NCI-H1048 (cell line): ENCODE measurements around the gene LOXHD1.

ENCODE experiments used
- DNase-seq: peaks from one replicate; lab custom pipeline; 2025; lab: John Stamatoyannopoulos, UW

The LOXHD1 gene

DNA sequence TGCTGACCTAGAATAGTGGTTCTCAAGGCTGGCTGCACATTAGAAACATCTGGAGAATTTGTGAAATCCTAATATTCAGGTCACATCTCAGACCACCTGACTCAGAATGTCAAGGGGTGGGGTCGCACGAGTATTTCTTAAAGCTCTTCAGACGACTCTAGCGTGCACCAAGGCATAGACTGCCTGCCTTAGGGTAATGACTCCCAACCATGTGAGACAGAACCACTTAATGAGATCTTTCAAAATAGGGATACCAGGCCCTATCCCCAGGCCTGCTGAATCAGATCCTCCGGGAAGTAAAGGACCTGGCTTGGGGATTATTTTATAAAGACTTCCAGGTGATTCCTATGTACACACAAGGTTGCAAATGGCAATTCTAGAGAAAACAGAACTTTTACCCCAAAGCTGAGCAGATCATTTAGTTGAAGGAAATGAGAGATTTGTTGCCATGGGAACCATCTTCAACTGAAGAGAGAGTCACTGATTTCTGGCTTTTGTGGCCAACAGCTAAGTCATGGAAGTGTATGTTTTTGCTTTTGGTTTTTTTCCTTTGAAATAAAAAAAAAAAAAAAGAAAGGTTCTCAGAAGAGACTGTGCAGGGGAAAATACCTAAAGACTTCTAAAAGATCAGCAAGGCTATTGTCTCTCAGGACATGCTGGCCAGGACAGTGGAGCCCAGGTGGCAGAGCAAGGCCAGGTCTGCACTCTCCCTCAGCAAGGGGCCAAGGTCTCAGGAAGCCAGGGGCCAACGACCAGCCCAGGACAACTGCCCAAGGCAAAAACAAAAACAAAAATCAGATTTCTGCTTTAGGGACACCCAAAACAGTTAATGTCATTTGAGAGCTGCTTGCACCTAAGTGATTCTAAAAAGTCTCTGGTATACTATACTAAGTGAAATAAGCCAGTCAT, 15.3 kb upstream of the LOXHD1 start:
- no peak for DNase-seq

DNA sequence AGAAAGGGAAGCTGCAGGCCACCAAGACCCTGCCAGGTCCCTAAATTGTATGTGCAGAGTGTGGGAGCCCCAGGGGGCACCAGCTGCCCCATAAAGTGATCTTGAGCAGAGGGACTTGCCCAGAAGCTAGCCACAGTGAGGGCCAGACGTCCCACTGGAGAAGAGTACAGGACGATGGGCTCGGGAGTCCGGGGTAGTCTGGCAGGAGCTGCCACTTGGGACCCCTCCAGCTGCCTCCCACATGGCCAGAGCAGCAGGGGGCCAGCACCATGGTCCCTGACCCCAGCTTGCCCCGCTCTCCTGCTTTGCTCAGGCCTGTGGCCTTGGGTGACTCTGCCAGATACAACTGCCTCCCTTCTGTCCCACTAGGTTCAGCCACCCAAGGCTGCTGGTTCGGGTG, 11.7 kb upstream of the LOXHD1 start:
- DNase-seq: no peak

DNA sequence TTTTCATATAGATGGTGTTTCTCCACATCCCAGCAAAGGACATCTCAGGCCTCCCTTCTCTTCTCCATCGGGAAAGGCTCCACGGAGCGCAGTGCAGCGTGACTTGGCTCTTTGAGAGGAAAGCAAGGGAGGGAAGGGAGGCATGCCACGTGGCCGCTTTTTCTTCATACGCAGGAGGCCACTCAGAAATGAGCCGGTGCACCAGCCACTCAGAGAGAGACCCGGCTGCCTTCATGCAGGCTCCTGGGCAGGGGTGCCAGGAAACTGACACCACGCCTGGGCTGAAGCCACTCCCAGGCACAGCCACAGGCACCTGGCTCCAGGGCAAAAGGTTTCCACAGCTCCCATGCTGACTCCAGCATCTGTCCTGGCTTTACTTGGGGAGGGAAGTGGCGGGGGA, 11.1 kb upstream of the LOXHD1 start:
- no peak for DNase-seq

DNA sequence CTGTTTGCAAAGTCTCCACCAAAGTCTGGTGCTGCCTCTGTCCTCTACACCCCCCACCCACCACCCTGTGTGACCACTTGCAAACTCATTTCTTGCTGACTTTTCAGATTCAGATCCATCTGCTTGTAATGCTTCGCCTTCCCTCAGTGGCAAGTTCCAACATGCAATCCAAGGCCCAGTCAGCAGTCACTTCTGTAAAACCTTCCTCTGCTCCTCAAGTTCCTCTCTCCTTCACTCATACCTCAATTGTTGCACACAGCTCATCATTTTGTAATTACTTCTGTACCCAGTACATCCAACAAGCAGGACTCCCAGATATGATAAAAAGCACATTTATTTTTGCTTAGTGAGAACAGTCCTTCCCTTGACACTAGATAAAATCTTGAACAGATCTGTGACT, 6.5 kb upstream of the LOXHD1 start:
- no peak for DNase-seq

DNA sequence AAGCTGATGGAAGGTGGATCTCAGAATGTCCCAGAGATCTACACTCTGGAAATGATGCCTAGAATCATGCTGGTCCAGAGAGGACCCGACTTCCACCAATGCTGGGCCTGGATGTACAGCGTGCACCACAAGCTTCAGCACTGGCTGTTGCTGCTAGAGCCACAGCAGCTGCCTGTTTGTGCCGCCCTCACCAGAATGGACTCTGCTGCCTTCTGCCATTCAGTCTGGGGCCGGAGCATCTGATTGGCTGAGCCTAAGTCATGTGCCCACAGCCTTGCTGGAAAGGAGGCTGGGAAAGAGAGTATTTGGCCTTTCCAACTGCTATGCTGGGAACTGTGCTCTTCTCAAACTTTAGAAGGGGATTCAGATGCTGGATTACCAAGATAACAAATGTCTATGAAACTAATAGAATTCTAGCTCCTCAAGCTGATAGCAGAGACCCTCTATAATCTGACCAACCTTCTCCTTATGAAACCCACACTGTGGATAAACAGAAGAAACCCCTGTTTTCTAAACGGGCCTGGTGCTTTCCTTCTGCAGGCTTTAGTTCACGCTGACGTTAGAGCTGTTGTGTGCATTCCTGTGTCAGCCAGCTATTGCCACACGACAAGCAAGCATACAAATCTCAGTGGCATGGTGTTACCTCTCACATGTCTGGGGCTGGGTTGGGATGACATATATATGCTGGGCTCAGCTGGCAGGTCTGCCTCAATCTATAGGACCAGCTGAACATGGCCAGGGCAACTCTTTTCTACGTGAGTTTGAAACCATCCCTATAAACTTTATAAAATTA, 4.1 kb upstream of the LOXHD1 start:
- DNase-seq: no peak

DNA sequence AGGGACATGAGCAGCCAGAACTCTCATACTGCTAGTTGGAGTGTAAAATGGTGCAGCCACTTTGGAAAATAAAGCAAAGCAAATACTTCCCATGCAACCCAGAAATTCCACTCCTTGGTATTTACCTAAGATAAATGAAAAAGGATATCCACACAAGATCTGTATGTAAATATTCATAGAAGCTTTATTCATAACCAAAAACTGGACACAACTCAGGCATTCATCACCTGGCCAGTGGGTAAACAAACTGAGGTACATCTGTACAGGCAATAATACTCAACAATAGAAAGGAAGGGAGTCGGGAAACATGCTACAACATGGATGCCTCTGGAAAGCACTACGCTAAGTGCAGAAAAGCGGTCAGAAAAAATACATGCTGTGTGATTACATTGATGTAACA, 2.5 kb upstream of the LOXHD1 start:
- no peak for DNase-seq

DNA sequence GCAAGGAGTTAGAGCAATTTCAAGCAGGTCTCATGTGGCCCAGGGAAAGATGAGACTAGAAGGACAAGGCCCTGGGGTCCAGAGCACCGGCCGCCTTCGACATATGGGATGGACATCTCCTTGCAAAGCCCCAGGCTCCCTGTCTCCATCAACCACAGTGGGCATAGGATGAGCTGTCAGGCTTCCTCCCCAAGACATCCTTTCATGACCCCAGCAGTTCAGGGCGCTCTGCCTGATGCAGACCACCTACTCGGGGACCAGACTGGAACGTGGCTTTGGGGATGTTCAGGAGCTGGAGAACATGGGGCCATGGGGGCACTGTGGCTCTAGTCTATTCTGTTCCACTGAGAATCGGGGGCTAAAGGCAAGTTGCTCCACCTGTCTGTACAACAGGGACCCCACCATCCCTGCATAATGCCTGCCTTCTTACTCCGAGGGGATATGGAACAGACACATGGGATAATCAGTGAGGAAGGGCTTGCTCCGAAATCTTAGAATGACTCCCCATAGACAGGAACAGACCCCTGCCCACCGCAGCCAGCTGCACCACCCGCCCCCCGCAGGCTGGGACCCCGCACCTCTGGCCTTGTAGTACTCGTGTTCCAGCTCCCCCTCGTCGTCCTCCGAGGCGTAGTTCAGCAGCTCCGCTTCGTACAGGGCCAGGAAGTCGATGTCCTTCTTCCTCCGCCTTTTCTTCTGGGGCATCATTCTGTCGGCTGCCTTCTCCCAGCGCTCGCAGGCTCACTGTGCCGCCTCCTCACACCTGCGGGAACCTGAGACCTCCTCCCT, 500 bp downstream of the LOXHD1 start:
- no peak for DNase-seq

DNA sequence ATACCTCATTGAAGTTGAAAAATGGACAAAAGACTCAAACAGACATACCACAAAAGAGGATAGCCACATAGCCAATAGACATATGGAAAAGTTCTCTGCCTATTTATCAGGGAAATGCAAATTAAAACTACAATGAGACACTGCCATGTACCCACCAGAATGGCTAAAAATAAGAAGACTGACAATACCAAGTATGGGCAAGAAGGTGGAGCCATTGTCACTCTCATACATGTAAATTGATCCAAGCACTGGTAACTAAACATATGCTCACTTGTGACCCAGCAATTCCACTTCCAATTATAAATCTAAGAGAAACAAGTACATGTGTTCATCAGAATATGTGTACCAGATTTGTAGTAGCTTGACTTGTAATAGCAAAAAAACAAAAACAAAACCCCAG, 4.6 kb downstream of the LOXHD1 start:
- DNase-seq: no peak

DNA sequence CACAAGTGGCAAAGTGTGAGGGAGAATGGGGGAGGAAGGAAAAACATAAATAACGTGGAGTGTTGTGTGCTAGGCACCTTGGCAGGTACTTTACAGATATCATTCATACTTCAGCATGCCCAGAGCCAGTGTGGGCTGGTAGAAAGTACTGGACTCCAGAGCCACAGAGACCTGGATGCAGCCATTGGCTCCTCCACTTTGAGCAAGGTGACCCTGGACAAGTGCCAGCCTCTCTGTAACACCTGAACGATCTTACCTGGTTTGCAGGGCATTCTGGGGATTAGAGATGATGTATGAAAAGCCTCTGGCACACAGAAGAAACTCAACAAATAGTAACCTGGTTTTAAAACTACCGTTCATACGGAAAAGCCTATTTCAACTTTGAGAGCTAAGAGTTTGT, 6.3 kb downstream of the LOXHD1 start:
- no peak for DNase-seq

DNA sequence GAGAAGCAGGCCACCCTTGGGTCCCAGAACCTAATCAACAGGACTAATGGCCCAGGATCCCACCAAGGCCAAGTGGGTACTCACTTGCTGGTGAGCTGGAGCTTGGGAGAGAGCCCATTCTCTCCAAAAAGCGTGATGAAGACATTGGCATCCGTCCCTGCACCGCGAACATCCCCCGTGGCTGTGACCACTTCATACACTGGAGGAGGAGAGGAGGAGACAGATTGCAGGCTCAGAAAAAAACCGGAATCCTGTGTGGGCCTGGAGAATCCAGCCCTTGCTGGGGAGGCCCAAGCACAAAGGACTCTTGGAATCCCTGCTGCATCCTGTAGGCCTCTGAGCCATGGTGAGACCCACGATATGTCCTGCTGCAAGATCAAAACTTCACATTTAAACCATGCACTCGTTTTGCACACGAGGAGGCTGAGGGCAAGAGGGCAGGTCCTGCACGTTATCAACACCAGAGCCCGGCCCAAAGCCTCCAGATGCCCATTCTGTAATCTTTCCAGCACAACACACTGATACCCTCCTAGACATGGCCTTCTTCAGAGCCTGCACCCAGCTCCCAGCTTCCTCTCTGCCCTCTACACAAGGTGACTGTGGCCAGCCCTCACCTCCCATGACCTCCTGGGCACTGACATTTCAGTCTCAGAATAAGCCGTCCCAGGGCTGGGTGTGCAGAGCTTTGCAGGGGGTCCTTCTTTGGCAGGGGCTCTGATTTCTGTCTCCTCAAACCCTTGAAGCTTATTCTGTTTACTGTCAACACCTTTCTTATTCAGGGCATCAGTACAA, 7.8 kb downstream of the LOXHD1 start:
- no peak for DNase-seq

DNA sequence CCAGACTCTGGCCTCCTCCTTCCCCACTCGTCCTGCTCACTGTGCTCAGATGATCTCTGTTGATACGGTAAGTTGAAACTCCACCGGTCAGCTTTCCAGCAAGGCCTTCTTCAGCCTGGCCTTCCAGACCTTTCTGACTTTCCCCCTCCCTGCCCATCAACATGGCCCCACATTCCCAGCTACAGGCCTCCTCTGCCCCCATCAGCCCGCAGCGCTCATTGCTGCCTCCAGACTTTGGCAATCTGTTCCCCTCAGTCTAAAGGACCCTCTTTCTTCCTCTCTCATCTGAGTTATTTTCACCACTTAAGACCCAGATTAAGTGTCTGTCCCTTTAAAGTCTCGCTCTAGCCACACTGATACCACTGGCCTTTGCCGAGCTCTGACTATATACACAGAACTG, 10.6 kb downstream of the LOXHD1 start:
- no peak for DNase-seq

DNA sequence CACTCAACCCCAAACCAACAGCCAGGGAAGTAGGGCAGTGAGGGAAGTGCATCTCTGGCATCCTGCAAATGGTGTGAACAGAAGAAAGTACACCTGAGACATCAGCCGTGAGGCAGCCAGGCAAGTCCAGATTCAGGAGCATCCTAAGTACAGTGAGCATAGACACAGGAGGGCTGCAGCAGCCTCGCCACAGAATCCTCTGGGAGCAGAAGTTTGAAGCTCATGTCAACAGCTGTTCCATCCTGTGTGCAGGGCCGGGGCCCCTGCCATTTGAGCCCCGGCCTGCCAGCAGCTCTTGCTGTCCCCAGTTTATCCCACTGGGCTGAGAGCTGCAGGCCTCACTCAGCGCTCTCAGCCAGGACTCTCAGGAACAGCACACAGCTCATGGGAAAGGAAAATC, 14.5 kb downstream of the LOXHD1 start:
- DNase-seq: no peak

DNA sequence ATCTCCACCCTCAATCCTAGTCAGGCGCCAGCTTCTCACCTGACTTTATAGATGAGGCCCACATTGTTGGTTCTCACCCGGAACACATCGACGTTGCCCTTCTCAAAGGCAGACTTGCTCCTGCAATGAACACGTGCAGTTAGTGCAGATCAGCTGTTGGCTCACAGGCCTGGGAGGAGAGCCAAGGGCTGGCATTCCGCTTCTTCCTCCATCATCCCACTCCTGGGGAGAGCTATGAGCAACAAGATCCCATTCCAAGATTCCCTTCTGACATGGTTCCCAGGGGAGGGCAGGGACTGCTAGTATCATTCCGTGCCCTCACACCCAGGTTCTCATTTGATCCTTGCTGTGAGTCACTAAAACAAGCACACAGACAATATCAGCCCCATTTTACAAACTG, 15.1 kb downstream of the LOXHD1 start:
- no peak for DNase-seq

DNA sequence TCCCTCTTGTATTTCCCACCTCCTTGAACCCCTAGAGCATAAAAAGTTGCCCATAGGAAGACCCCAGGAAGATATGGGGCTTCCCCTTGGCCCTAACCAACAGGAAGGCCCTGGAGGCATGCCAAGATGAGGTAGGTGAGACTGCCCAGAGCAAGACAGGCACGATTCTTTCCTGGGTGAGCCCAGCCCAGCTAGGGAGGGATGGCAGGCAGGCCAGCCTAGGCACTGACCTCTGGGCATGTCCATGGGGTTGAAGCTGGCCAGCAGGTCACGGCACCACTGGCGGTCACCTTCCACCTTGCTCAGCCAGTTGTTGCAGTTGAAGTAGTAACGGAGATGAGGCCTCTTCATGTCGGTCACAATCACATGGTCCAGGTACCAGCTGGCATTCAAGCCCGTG, 17.6 kb downstream of the LOXHD1 start:
- DNase-seq: no peak

DNA sequence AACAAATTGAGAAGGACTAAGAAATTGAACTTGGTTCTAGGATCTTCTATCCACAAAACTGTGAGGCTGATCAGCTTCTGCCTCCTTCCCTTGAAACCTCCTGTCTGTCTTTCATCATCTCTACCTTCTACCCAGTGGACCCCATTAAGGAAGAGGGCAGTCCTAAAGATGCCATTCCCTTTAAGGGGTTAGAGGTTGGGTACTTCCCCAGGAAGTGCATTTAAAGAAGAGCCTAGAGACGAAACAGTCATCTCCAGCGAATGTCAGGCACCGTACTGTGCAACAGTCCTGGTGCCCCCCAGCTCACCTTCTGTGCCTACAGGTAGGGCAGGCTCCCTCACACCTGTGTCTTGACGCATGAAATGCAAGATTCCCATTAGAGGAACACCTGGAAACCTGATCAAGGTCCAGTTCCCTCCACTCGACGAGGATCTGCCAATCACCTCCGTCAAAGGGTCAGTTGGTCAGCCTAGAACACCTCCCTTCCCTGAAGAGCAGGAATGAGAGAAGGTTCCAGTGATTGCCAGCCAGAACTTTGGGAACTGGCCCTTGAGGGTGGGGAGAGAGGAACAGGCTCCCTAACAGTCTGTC, 20.9 kb downstream of the LOXHD1 start:
- no peak for DNase-seq

DNA sequence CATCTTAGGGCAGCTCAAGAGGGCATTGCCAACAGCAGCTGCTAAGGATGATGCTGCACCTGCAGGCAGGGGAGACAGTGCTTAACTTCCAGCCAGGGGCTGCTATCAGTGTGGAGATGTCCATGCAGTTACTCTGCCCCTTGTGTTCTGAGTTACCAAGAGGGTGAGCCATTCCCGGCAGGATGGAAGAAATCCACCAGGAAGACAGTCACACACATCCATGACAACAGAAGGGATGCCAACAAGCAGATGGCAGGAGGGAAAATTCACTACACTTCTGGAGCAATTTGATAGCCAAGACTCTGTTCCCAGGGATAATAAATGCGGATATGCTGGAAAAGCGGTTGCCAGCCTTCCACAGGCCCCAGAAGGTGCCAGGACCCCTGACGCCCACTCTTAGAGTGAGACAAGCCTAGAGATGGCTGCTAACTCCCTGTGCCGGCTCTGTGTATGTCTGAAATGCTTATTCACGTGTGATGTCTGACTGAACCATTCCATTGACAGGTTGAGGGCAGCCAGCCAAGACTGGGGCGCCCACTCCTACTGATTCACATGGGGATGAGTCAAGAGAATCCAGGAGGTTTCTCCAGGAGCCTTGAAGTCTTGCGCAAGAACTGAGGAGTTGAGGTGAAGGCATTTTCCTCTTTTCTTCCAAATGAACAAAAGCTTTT, 24.5 kb downstream of the LOXHD1 start:
- DNase-seq: no peak

DNA sequence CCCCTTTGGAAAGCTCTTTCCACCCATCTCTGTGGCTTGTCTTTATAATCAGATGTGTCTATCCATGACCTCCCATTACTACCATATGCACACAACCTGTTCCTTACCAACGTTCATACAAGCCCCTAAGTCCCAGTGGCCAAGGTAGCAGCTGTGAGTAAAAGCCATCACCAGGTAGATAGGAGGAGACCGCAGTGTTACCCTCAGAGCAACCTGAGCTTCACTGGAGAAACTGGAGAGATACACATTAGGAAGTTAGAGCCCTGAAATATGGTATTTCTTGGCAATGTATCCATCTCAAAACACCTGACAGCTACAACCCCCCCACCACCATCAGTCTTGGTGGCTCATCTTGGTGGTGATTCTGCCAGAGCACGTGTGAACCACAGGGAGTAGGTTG, 26.0 kb downstream of the LOXHD1 start:
- no peak for DNase-seq

DNA sequence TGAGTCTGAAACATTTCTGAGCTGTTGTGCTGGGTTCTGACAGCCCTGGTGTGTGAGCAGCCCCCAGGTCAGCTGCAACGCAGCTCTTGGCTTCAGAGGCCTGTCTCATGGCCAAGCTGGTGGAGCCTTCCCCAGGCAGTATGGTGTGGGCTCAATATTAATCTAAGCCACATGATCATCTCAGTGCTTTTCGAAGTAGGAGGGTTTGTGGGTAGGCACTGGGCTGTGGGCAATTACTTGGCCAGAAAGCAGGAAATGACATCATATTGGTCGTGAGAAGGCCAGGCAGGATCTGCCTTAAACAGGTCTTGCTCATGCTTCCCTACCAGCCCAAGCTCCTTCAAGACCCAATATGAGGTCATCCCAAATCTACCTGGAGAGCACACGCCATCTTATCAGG, 26.9 kb downstream of the LOXHD1 start:
- DNase-seq: no peak

DNA sequence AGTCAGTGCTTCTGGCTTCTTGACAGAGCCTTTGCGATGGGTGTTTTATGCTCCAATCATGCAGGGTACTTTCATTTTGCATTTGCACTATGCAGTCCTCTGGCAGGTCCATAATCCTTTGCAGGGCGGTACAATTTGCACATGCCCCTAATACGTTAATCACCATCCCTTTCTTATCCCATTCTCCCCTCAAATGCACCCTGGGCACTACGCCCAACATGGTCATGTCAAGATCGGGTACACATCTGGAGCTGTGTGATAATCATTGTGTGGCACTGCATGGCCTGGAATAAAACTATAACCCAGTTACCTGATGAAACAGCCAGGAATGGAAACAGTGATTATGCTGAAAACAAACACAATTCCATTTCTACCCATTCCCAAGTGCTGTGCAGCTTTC, 27.7 kb downstream of the LOXHD1 start:
- no peak for DNase-seq

DNA sequence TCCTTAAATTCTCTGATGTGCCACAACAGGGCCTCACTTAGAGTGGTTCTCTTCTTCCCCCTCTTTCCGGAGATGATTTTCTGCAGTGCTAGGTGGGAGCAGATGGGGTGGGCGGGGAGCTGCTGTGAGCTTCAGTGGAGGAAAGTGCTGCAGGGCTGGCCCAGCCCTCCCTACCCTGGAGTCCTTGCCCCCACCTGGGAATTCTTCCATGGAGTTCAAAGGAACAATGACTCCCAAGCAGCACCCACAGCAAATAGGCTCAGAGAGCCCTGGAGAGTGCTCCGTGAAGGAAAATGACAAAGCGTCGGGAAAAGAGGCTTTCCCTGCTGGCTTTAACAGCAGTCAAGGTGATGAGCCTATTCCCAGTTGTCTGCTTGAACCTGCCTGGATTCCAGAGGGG, 28.8 kb downstream of the LOXHD1 start:
- DNase-seq: no peak

DNA sequence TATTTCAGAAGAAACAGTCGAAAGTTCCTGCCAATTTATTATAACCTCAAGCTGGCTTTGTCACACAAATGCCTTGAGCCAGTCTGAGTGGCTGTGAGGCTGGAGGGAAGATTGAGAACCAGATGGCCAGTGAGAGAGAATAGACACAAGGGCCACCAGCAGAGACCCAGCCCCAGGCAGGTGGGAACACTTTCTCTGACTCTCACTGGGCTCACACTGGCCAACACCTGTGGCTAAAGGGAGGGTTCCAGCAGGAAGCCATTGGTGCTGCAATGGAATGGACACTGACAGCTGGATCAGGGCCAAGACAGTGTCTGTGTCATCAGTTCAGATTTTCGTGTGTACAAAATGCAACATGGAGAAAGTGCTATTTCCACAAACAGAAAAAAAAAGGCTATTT, 29.9 kb downstream of the LOXHD1 start:
- DNase-seq: no peak
